ENCODE results near the gene GPBAR1.

Gene GPBAR1

GRCh38 chr2:218260742-218261422 lies at the start of gene GPBAR1:
GPBAR1 (plus strand) TSS chr2:218261015; CDS start chr2:218262725, 1,710 bp downstream.
- no peak within 1 kb of the TSS for H3K4me3 ChIP-seq
- peak within 1 kb of the TSS in 13 of 21 experiments; percentile 5 to 75 (median 54) for H3K27ac ChIP-seq

DNA sequence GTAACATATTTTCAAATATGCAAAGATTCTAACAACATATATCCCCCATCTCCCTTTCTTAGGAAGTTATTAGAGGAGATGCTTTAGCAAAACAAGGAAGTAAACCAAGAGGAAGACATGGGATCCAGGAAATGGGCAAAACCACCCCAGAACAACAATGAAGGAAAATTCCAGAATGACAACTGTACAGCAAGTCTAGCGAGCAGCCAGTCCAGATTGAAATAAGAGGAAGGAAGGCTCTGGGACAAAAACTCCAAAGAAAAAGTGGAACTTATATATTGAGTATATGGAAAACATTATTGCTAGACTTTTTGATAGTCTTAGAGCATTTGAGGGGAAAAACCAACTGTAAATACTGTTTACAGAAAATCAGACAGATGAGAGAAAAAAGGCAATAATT lies 46.7 kb upstream of the GPBAR1 start:
- Histone ChIP-seq H3K4me3 (no peak overlapping the region), H3K27ac (no peak overlapping the region)

DNA sequence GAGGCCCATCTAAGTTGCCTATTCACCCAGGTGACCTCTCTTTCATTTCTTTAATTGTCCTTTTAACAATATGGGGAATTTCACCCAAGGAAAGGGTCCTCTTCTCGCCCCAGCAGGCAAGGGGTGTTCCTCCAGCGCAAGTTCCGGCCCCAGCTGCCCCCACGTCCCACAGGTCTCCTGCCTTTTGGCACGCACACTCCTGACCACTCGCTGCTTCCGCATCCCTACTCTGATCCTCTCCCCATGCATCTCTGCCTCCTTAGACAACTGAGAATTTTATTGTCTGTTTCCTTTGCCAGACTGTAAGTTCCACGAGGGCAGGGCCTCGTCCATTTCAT lies 44.5 kb upstream of the GPBAR1 start:
- H3K27ac ChIP-seq, result peak overlapping the region in 20 of 21 experiments; percentile 94 to 100 (median 99)
- peak overlapping the region; percentile 68 to 99 (median 98) for H3K4me3 ChIP-seq

GRCh38 chr2:218216674-218217359 lies 44.0 kb upstream of the GPBAR1 start, which contains the start of gene ARPC2:
ARPC2 (plus strand) TSS chr2:218217189; CDS start chr2:218217471, 282 bp downstream.
- Histone ChIP-seq H3K4me3 (peak within 1 kb of the TSS; percentile 68 to 99 (median 98)), H3K27ac (peak within 1 kb of the TSS; percentile 94 to 100 (median 99))

- Histone ChIP-seq H3K27ac (peak overlapping the region; percentile 94 to 100 (median 99)), H3K4me3 (peak overlapping the region; percentile 68 to 99 (median 98))
These were observed 43.2 kb upstream of the GPBAR1 start for GRCh38 chr2:218217360-218218267.

DNA sequence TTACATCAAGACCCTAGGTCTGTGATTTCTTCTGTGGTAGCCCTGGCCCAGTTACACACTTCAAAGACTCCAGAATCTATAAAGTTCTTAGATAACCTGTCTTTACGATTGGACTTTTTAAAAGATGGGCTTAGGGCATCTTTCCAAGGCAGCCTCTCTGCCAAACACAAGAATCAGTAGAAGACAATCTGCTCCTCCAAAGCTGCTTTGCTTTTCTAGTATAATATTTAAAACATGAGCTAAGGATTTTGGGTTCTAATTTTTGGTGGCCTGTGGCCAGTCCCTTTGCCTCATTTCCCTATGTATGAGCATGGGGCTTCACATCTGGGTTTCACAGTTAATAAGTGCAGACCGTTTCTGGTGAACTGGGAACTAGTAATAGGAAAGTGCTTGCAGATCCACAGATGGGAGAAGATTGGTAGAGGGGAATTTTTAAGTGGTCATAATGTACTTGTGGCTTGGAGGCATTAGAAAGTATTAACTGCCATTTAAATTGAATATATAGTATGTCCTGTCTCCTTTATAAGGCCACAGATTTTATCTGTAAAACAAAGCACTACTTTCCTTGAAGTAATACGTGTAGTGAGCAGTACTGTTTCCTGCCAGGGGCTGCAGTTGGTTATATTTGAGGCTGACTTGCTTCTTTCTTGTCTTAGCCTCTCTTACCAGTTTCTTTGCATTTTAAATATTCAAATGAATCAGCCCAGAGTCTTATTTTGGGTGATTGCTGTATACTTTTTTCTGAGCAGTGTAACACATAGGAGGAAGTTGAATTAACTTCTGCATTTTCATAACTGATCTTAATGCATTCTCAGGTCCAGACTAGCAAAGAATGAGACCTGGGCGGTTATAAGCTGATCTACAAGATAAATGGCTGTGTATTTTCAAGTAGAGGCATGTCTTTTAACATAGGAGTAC lies 42.3 kb upstream of the GPBAR1 start:
- Histone ChIP-seq H3K27ac (peak overlapping the region; percentile 94 to 100 (median 99)), H3K4me3 (peak overlapping the region; percentile 68 to 99 (median 98))

DNA sequence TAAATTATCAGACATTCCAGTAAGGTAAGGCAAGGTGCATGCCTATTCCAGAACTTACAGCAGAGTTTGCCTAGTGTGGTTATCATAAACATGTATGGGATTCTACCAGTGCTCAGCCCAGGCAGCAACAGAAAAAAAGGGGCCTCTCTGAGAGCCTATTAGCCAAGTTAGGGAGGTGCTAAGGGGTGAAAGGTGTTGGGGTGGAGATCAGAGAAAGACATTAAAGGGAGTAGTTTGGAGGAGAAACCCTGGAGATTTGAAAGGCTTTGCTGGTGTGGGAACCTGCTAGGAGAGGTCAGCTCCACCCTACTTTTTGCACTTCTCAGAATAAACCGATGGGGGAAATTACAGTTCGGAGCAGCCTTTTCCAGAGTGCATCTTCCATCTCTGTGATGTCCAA lies 40.9 kb upstream of the GPBAR1 start:
- H3K4me3 ChIP-seq, result peak overlapping the region in 5 of 7 experiments; percentile 68 to 99 (median 98)
- peak overlapping the region in 19 of 21 experiments; percentile 60 to 100 (median 99) for H3K27ac ChIP-seq

DNA sequence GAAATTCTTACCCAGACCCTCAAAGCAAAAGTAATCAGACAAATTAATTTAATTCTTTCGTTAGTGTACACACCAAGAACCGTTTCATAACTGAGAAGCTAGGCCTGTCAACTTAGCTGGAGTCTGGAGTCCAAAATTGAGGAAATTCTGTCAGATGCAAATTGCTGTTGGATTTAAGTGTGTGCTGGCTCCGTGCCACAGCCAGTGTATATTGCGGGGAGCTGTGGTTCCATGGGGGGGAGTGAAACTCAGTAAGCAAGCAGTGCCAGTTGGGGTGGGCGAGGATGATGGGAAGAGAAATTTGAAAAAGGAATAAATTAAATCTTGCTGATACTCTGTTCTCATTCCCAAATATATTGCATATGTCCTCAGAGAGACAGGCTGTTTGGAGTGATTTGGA lies 39.8 kb upstream of the GPBAR1 start:
- Histone ChIP-seq H3K27ac (peak overlapping the region in 4 of 21 experiments; percentile 23 to 100 (median 78)), H3K4me3 (no peak overlapping the region)

DNA sequence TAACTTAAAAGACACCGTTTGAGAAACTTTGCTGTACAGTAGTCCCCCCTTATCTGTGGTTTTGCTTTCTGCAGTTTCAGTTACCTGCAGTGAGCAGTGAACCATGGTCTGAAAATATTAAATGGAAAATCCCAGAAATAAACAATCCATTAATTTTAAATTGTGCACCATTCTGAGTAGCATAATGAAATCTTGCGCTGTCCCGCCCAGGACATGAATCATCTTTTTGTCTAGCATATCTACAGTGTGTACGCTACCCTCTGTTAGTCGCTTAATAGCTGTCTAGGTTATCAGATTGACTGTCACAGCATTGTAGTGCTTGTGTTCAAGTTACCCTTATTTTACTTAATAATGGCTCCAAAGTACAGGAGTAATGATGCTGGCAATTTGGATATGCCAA lies 37.8 kb upstream of the GPBAR1 start:
- Histone ChIP-seq H3K4me3 (no peak overlapping the region), H3K27ac (peak overlapping the region in 5 of 21 experiments; percentile 23 to 100 (median 32))

DNA sequence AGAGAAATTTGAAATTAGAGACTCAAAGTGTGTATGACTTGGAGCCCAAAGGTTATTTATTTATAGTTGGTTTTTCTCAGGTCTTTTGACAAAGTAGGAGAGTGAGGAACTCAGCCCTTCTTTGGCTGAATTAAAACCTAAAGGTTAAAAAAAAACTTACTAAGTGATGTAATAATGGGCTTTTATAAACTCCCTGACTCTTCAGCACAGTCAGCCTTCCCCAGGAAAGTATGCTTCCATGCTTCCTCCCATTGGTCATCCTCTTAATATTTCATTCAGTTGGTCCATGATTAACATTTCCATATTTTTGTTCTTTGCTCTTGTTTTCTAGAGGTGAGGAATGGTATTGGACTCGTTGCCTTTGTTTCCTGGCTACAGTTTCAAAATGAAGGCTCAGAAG lies 36.6 kb upstream of the GPBAR1 start:
- H3K4me3 ChIP-seq, result no peak overlapping the region
- H3K27ac ChIP-seq, result no peak overlapping the region

GRCh38 chr2:218226903-218227302 lies 33.9 kb upstream of the GPBAR1 start:
- no peak overlapping the region for H3K4me3 ChIP-seq
- no peak overlapping the region for H3K27ac ChIP-seq

GRCh38 chr2:218228366-218229090 lies 32.3 kb upstream of the GPBAR1 start:
- H3K4me3 ChIP-seq, result no peak overlapping the region
- peak overlapping the region in 15 of 21 experiments; percentile 2 to 75 (median 46) for H3K27ac ChIP-seq

DNA sequence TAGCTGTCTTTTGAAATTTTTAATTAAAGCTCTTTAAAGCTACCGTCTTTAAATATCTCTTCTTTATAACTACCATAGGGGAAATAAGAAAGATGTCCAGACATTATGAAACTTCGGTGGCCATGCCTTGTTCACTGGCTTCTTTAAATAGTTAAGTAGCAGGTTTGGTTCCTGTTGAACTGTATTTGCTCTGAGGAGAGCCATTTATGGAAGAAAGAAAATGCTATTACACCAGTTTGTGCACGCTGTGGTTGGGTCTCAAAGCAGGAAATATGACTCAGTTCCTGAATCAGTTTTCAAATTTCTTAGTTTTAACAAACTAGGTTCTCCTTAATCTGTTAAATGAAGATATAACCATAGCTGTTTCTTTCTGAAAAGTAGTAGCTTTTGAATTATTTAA lies 31.6 kb upstream of the GPBAR1 start:
- H3K27ac ChIP-seq, result peak overlapping the region in 14 of 21 experiments; percentile 9 to 75 (median 48)
- no peak overlapping the region for H3K4me3 ChIP-seq

- Histone ChIP-seq H3K4me3 (no peak overlapping the region), H3K27ac (peak overlapping the region in 9 of 21 experiments; percentile 12 to 73 (median 51))
These were observed 31.0 kb upstream of the GPBAR1 start for GRCh38 chr2:218229851-218230250.

DNA sequence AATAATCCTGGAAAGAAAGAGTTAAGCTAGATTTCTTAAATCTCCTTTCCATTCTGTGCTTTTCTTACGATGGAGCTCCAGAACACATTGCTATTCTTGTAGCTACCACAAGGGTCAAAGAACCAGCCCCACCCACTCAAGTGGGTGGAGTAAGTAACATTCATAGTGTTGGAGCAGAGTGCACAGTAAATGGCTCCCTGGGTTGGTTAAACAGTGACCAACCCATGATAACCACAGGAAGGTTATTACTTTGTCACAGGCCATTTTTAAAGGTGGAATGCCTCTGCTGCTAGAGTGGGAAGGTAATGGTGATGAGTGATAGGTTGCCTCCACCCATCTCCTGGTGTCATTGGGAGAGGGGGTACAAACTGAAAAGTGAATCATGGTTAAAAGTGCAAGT lies 29.9 kb upstream of the GPBAR1 start:
- Histone ChIP-seq H3K27ac (peak overlapping the region in 3 of 21 experiments; percentile 9 to 69 (median 35)), H3K4me3 (no peak overlapping the region)

DNA sequence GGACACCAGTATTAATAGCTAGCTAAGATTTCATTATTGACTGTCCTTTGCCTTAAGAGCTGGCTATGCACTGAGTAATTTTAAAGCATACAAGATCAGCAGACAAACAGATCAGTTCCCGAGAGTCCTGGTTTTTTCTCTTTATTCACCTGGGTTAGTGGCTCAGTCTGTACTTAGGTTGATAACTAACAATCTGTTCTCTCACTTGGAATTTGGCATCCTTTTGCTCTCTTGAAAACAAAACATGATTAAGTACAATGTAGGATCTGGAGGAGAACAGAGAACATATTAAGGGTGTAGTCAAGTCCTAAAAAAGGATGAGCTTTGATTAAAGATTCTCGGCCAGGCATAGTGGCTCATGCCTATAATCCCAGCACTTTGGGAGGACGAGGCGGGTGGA lies 27.3 kb upstream of the GPBAR1 start:
- H3K27ac ChIP-seq, result no peak overlapping the region
- H3K4me3 ChIP-seq, result no peak overlapping the region

- H3K27ac ChIP-seq, result peak overlapping the region in 1 of 21 experiments; percentile 42
- no peak overlapping the region for H3K4me3 ChIP-seq
These were observed 26.3 kb upstream of the GPBAR1 start for GRCh38 chr2:218234521-218234920.

GRCh38 chr2:218235017-218235416 lies 25.8 kb upstream of the GPBAR1 start:
- no peak overlapping the region for H3K4me3 ChIP-seq
- H3K27ac ChIP-seq, result peak overlapping the region in 1 of 21 experiments; percentile 42
